Endothelial cell of umbilical vein (primary cell): ENCODE data around the gene MYO1B. TPM values are rescaled to one million over a fixed set of nuclear protein-coding genes. Genes with fewer than 3 reads are reported as not detected.

ENCODE experiments used
- BruUV-seq: library from RNA; stranded (reverse); fragments of 400-500 nt; replicated peaks from 2 replicates; lab custom pipeline; 2021; lab: Mats Ljungman, UMichigan
- CTCF ChIA-PET: fragments of 300-600, 350-600 bp; sonication (Branson Sonifier 250); formaldehyde crosslinking; loops from one replicate; lab custom pipeline; 2021; ENCODE audit warnings: antibody characterized with exemption, inconsistent platforms; lab: Charles Lee
- POLR2A ChIA-PET: fragments of 300-600, 350-600 bp; sonication (Branson Sonifier 250); formaldehyde crosslinking; loops from one replicate; lab custom pipeline; 2021; ENCODE audit warnings: antibody characterized with exemption, inconsistent platforms; lab: Charles Lee
- DNase-seq: peaks from one replicate; pipeline ENCODE4 v3.0.0-alpha.2; 2011; ENCODE audit warnings: low read depth, low spot score
- FAIRE-seq: peaks from 2 replicates; lab custom pipeline; 2011; peaks lifted over from hg19 to GRCh38; lab: Jason Lieb, UNC
- H2AFZ ChIP-seq: 2 replicates; pipeline ENCODE4 v1.6.0; 2012; ENCODE audit warnings: low read depth, low read length, control low read depth, inconsistent platforms
- H3K27ac ChIP-seq: 2 replicates; pipeline ENCODE4 v1.5.1; 2011; ENCODE audit warnings: low read depth, mild to moderate bottlenecking, control low read depth, low read length, moderate library complexity; ENCODE audit not compliant: insufficient read depth
- H3K27me3 ChIP-seq, 2 experiments: 2 replicates each; pipeline versions ENCODE4 v1.6.0 to v1.6.1; 2011; ENCODE audit warnings: low read length in 2 of 2, mixed read lengths in 1 of 2; ENCODE audit not compliant: control insufficient read depth in 2 of 2, insufficient read depth in 2 of 2
- H3K36me3 ChIP-seq, 2 experiments: 2 replicates in 1 of 2; 3 replicates in 1 of 2; pipeline ENCODE4 v1.5.1; 2011; ENCODE audit warnings: low read length in 2 of 2, mild to moderate bottlenecking in 1 of 2, moderate library complexity in 1 of 2; ENCODE audit not compliant: control insufficient read depth in 2 of 2, insufficient read depth in 2 of 2; ENCODE audit errors: extremely low read depth in 1 of 2
- H3K4me1 ChIP-seq: 3 replicates; pipeline ENCODE4 v1.5.1; 2011; ENCODE audit warnings: mild to moderate bottlenecking, low read length; ENCODE audit not compliant: control insufficient read depth, insufficient read depth; ENCODE audit errors: extremely low read depth
- H3K4me2 ChIP-seq: 2 replicates; pipeline ENCODE4 v1.6.1; 2011; ENCODE audit warnings: low read length, control low read depth, mixed read lengths; ENCODE audit not compliant: insufficient read depth
- H3K4me3 ChIP-seq, 3 experiments: fragments of 200-600 bp in 1 of 3; sonication (generic), shearing (Covaris generic) in 1 of 3; replicated peaks in 1 of 3; 2 replicates each; pipeline ENCODE4 v1.5.1; 2011 to 2016; ENCODE audit warnings: control low read depth in 3 of 3, low read length in 3 of 3, mild to moderate bottlenecking in 2 of 3, inconsistent platforms in 1 of 3, low read depth in 1 of 3, moderate library complexity in 1 of 3; ENCODE audit not compliant: insufficient read depth in 1 of 3
- H3K79me2 ChIP-seq: 2 replicates; pipeline ENCODE4 v1.6.0; 2012; ENCODE audit warnings: low read length, inconsistent platforms; ENCODE audit not compliant: control insufficient read depth, insufficient read depth
- H3K9ac ChIP-seq: replicated peaks from 2 replicates; pipeline ENCODE3; 2011; ENCODE audit warnings: low read length, control low read depth; ENCODE audit not compliant: insufficient read depth; ENCODE audit errors: extremely low read depth
- H3K9me1 ChIP-seq: replicated peaks from 3 replicates; pipeline ENCODE4 v1.6.0; 2011; ENCODE audit warnings: mild to moderate bottlenecking, low read length; ENCODE audit not compliant: control insufficient read depth, insufficient read depth; ENCODE audit errors: extremely low read depth
- H3K9me3 ChIP-seq: replicated peaks from 2 replicates; pipeline ENCODE4 v1.5.1; 2012; ENCODE audit warnings: low read length, inconsistent platforms; ENCODE audit not compliant: control insufficient read depth, insufficient read depth
- H4K20me1 ChIP-seq: replicated peaks from 2 replicates; pipeline ENCODE3; 2011; ENCODE audit warnings: mild to moderate bottlenecking, low read length; ENCODE audit not compliant: control insufficient read depth, insufficient read depth; ENCODE audit errors: extremely low read depth
- CTCF ChIP-seq, 2 donors: IDR thresholded peaks; 1 replicate in 1 of 2; 2 replicates in 1 of 2; pipeline ENCODE4 v1.5.1; 2011; ENCODE audit warnings: low read length in 2 of 2, mild to moderate bottlenecking in 2 of 2, moderate library complexity in 2 of 2, control low read depth in 1 of 2, inconsistent platforms in 1 of 2, low read depth in 1 of 2; ENCODE audit not compliant: insufficient read depth in 1 of 2; ENCODE audit errors: extremely low read depth in 1 of 2
- EZH2 ChIP-seq: IDR thresholded peaks from 2 replicates; pipeline ENCODE4 v1.6.1; 2012; ENCODE audit warnings: borderline replicate concordance, low read depth, mild to moderate bottlenecking, moderate library complexity, low read length, inconsistent platforms; ENCODE audit not compliant: severe bottlenecking
- FOS ChIP-seq: IDR thresholded peaks from 2 replicates; pipeline ENCODE4 v1.6.1; 2011; ENCODE audit warnings: mild to moderate bottlenecking, low read length, moderate library complexity, borderline replicate concordance; ENCODE audit not compliant: insufficient read depth
- GATA2 ChIP-seq: IDR thresholded peaks from 2 replicates; pipeline ENCODE4 v1.7.0; 2011; ENCODE audit warnings: low read depth, mild to moderate bottlenecking, moderate library complexity, mixed read lengths, low read length; ENCODE audit not compliant: insufficient read length, insufficient read depth
- JUN ChIP-seq: IDR thresholded peaks from 2 replicates; pipeline ENCODE4 v1.6.1; 2011; ENCODE audit warnings: borderline replicate concordance, low read depth; ENCODE audit not compliant: insufficient read length, insufficient read depth
- MAX ChIP-seq: IDR thresholded peaks from 2 replicates; pipeline ENCODE4 v1.6.1; 2011; ENCODE audit not compliant: insufficient read depth, insufficient read length
- MYC ChIP-seq: IDR thresholded peaks from one replicate; pipeline ENCODE4 v1.6.1; 2011; ENCODE audit warnings: mild to moderate bottlenecking, low read depth, low read length
- POLR2A ChIP-seq: IDR thresholded peaks from 2 replicates; pipeline ENCODE4 v1.6.1; 2012; ENCODE audit warnings: low read depth, mild to moderate bottlenecking, control low read depth, low read length
- POLR2AphosphoS5 ChIP-seq: IDR thresholded peaks from 2 replicates; pipeline ENCODE4 v1.6.1; 2012; ENCODE audit warnings: low read depth, mild to moderate bottlenecking, control low read depth, low read length, moderate library complexity; ENCODE audit not compliant: insufficient read depth
- dilution Hi-C: fragments of 300-500 bp; cut with MboI; formaldehyde crosslinking; loops from one replicate; pipeline ENCODE4 v1.15.0; 2019; ENCODE audit warnings: low sequenced_read_pairs; ENCODE audit not compliant: extremely low pct_ligation_motif_present
- intact Hi-C: fragments of 100-400 bp; cut with micrococcal nuclease; formaldehyde crosslinking; loops from one replicate; pipeline ENCODE4 v1.10.0; 2022
- polyA plus RNA-seq, 4 experiments: library from polyadenylated mRNA; depleted of rRNA in 3 of 4; stranded (reverse) in 3 of 4; unstranded in 1 of 4; fragments of >200 nt; gene quantifications; 2 replicates each; pipeline versions ENCODE4 v1.2.1 to v1.2.3, GENCODE V29; 2011 to 2012; ENCODE audit warnings: missing spikeins in 1 of 4
- total RNA-seq: library from RNA; stranded (reverse); gene quantifications from 2 replicates; pipeline ENCODE4 v1.2.3, GENCODE V29; 2021

MYO1B gene
- total and polyA plus RNA-seq, 2 donors (not counting 3 experiments of a cell fraction or from before 2014, with no cell fraction given): 8.7 to 51.1 TPM

GRCh38 chr2:191200910-191201309 lies 44.3 kb upstream of the MYO1B start:
- no peak for TF ChIP-seq POLR2AphosphoS5
- TF ChIP-seq MYC: no peak
- no peak for TF ChIP-seq JUN
- no peak for TF ChIP-seq EZH2
- no peak for TF ChIP-seq POLR2A
- TF ChIP-seq GATA2: no peak
- no peak for TF ChIP-seq MAX
- no peak for TF ChIP-seq FOS
- no peak for TF ChIP-seq CTCF (IDR thresholded peaks at IDR 0.05; ENCODE audit: extremely low read depth in 1 of 2, insufficient read depth in 1 of 2, low read depth in 1 of 2, low read length in 2 of 2)
- no peaks in the 10 kb centered on the region for H4K20me1 ChIP-seq
- no TSS peak for BruUV-seq
- no peaks in the 10 kb centered on the region for H3K36me3 ChIP-seq
- intact Hi-C loops (no loop called here), dilution Hi-C loops (no loop called here)
- ChIA-PET CTCF (interaction anchor here (1.6 kb wide), 1 partner anchor 17 kb away, joined by 7 read pairs; no protein-coding TSS in a partner anchor), POLR2A (interaction anchor here (0.6 kb wide), 1 partner anchor 76 kb away, joined by 3 read pairs; no protein-coding TSS in a partner anchor)
- H3K27me3 ChIP-seq: no peaks in the 10 kb centered on the region
- no peak overlapping the region for H3K4me3 ChIP-seq
- no peak overlapping the region for H3K27ac ChIP-seq
- no peak overlapping the region for H3K9ac ChIP-seq
- no peaks in the 10 kb centered on the region for H3K4me1 ChIP-seq
- H3K9me3 ChIP-seq: no peaks in the 10 kb centered on the region
- no peak overlapping the region for H2AFZ ChIP-seq
- FAIRE-seq (no peak), DNase-seq (no peak)
- H3K4me2 ChIP-seq: no peak overlapping the region
- H3K9me1 ChIP-seq: no peaks in the 10 kb centered on the region
- H3K79me2 ChIP-seq: no peaks in the 10 kb centered on the region
